ENCODE data around the gene ANO9.

DNA sequence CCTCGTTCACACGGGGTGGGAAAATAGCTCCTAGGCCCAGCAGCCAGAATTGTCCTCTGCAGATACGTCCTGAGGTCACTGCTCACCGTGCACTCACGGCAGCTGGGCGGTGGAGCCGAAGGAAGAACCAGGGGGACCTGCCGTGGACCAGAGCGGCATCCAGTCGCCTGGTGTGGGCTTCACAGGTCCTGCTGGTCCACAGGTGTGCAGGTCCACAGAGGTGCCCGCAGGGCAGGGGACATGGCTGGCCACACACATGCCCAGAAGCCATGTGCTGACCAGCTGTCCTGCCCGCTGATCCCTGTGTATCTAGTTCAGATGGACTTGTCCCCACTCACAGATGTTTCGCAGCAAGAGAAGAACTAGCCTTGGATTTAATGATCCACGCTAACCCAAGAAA lies 58.4 kb downstream of the ANO9 start:
- no peak for TF ChIP-seq TAF1 (conservative IDR thresholded peaks at IDR 0.05)
- TF ChIP-seq, protein P1, sequence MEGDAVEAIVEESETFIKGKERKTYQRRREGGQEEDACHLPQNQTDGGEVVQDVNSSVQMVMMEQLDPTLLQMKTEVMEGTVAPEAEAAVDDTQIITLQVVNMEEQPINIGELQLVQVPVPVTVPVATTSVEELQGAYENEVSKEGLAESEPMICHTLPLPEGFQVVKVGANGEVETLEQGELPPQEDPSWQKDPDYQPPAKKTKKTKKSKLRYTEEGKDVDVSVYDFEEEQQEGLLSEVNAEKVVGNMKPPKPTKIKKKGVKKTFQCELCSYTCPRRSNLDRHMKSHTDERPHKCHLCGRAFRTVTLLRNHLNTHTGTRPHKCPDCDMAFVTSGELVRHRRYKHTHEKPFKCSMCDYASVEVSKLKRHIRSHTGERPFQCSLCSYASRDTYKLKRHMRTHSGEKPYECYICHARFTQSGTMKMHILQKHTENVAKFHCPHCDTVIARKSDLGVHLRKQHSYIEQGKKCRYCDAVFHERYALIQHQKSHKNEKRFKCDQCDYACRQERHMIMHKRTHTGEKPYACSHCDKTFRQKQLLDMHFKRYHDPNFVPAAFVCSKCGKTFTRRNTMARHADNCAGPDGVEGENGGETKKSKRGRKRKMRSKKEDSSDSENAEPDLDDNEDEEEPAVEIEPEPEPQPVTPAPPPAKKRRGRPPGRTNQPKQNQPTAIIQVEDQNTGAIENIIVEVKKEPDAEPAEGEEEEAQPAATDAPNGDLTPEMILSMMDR (IDR thresholded peaks at IDR 0.05; ENCODE audit: low read depth, low read length, missing input control) = no peak
- TF ChIP-seq SP1 (IDR thresholded peaks at IDR 0.05) = no peak
- TF ChIP-seq, protein P2, sequence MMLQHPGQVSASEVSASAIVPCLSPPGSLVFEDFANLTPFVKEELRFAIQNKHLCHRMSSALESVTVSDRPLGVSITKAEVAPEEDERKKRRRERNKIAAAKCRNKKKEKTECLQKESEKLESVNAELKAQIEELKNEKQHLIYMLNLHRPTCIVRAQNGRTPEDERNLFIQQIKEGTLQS (IDR thresholded peaks at IDR 0.05) = no peak
- TF ChIP-seq FOXA1 (IDR thresholded peaks at IDR 0.05) = no peak
- no peak for TF ChIP-seq JUND (IDR thresholded peaks at IDR 0.05)
- TF ChIP-seq, protein P3, sequence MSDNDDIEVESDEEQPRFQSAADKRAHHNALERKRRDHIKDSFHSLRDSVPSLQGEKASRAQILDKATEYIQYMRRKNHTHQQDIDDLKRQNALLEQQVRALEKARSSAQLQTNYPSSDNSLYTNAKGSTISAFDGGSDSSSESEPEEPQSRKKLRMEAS (IDR thresholded peaks at IDR 0.05) = no peak

Data from liver (tissue), 3 donors.